GM10266 (cell line): Measurements from ENCODE around the gene VEZT.

Experiments
- DNase-seq: peaks from one replicate; pipeline ENCODE4 v3.0.0; 2012; ENCODE audit errors: extremely low spot score
- CTCF ChIP-seq: IDR thresholded peaks from 2 replicates; pipeline ENCODE4 v1.5.1; 2012; ENCODE audit warnings: mild to moderate bottlenecking, low read depth; ENCODE audit not compliant: control insufficient read depth, insufficient read depth; ENCODE audit errors: missing control alignments

The VEZT gene

GRCh38 chr12:95277139-95277538, 59.5 kb downstream of the VEZT start:
- no peak for TF ChIP-seq CTCF
- DNase-seq: no peak

GRCh38 chr12:95279856-95280255, 62.2 kb downstream of the VEZT start:
- DNase-seq: no peak
- TF ChIP-seq CTCF: no peak

GRCh38 chr12:95282266-95282665, 64.7 kb downstream of the VEZT start:
- no peak for TF ChIP-seq CTCF
- no peak for DNase-seq

GRCh38 chr12:95283371-95283770, 65.8 kb downstream of the VEZT start:
- no peak for DNase-seq
- no peak for TF ChIP-seq CTCF

- no peak for TF ChIP-seq CTCF
- DNase-seq: no peak
Observed at GRCh38 chr12:95286713-95287112, 69.1 kb downstream of the VEZT start.

GRCh38 chr12:95291501-95291900, 73.9 kb downstream of the VEZT start:
- no peak for DNase-seq
- no peak for TF ChIP-seq CTCF

- DNase-seq: no peak
- TF ChIP-seq CTCF: no peak
Observed at GRCh38 chr12:95298916-95299315, 81.3 kb downstream of the VEZT start.
